Activated T-cell treated with anti-CD3 and anti-CD28 coated beads for 48 hours (primary cell): Measurements from ENCODE around the gene SHISA6.

Experiments used
- DNase-seq: peaks from one replicate; pipeline ENCODE4 v3.0.0-alpha.2; 2020; ENCODE audit warnings: low read depth

Gene SHISA6

DNA sequence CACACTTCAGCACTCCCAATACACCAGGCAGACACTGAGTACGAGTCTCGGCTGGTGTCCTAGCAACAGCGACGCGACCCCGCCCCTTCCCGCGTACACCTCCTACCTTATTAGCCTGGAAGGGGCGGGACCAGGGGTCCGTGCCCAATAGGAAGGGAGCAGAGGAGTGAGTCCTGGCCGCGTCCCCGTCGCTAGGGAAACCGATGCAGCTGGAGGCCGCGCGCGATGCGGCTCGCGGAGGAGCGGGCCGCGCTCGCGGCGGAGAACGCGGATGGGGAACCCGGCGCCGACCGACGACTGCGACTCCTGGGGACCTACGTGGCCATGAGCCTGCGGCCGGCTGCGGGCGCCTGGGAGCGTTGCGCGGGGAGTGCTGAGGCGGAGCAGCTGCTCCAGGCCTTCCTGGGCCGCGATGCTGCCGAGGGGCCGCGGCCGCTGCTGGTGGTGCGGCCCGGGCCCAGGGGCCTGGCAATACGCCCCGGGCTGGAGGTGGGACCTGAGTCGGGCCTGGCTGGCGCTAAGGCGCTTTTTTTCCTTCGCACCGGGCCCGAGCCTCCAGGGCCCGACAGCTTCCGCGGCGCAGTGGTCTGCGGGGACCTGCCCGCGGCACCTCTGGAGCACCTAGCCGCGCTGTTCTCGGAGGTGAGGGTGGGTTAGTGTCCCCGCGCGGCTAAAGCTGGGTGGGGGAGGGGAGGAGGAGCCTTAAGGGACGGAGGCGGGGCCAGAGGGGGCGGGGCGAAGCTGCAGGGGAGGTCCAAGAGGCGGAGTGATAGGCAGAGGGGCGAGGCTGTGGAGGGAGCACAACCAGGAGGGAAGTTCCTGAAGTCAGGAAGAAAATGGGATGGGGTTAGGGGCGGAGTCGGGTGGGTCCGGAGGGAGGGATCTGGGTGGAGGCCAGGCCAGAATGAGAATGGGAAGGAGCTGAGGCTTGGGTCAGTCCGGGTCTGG, 357.5 kb downstream of the SHISA6 start, which contains the start of gene DNAH9:
TSS of gene DNAH9 (plus strand) at position 197 of the 948 bp plus-strand sequence. CDS start at position 226, 29 bp downstream.
- peak; percentile 33 for DNase-seq

DNA sequence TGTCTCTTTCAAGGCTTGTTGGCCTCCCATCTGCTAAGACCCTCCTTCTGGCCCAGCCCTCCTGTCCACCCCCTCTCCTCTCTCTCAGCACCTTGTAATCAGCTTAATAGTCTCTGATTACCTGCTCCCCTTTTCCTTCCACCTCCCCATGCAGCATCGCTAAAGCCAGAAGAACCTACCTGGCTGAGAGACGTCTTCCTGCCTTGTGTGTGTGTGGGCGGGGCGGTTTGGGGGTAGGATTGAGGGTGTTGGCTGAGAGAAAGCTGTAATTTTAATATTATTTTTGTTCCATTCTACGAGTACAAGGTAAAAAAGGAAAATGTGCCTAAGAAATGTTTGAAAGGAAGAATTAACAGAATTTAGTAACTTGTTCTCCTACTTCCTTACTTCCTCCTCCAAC, 360.6 kb downstream of the SHISA6 start:
- no peak for DNase-seq

DNA sequence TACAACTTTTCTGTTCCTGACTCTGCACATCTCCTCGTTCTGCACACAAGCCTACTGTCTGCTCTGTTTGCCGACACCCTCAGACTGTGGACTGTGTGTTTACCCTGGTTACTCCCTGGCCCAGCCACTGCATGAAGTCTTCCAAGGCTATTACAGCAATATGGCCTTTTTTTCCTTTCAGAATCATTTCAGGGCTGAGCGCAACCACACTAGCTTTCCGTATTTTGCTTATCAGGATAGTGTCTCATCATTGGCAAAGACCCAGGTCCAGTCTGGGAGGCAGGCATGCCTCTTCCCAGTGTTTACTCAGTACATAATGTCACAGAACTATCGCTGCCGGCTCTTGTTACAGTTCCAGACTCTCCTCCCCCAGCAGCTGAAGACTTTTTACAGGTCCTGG, 367.4 kb downstream of the SHISA6 start:
- no peak for DNase-seq

DNA sequence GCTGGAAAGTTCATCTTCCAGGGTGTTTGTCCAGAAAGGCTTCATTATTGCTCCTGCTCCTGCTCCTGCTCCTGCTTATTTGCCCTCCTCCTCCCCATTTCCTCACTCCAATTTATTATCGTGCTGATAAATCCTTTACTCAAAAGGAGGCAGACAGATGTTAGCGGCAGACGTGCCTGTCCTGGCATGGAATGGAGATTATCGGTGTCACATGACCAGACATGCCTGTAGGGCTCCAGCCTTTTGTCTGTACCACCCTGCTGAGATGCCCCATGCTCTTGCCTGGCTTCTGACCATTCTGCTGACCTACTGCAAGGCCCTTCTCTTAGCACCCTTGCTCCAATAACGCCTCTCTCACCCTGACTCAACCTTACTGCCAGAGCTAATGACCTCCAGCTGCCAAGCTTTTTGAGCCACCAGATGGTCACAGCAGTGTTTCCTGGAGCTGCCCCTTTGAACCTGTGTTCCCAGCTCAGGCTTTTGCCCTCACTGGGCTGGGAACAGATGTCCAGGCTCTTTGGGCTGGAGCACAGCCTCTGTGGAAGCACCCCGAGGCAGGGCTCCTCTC, 370.1 kb downstream of the SHISA6 start:
- no peak for DNase-seq

DNA sequence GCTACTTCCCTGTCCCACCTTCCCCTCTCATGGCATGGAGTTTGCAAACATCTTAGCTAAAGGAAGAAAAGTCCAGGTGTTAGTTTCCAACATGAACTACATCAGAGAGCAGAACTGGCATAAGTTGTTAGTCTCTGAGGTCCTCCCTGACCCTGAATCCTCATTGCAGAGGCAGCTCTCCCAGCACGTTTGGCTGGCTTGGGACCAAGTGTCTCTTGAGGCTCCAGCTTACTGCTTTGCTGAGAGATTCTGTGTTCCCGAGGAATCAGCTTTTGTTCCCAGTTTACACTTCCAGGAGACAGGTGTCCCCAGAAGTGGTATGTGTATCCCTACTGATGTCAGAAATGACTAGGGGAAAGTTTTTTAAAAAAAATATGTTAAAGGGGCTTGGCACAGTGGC, 371.9 kb downstream of the SHISA6 start:
- DNase-seq = no peak
